ENCODE measurements around the gene PLEK2. TPM values are rescaled to one million over a fixed set of nuclear protein-coding genes. Genes with fewer than 3 reads are reported as not detected.

The PLEK2 gene
- total and polyA plus RNA-seq, 2 experiments from 2014 or later: 1.0 to 2.2 TPM

GRCh38 chr14:67421356-67422224 is 9.6 kb upstream of the PLEK2 start (continued):
- TF ChIP-seq ZNF462 (CRISPR knock-in tag; IDR thresholded peaks at IDR 0.05): no peak
- no peak for TF ChIP-seq EZH2 (IDR thresholded peaks at IDR 0.05; ENCODE audit: low read depth, unreplicated experiment)
- no peak for TF ChIP-seq STAT1 (IDR thresholded peaks at IDR 0.05; ENCODE audit: unreplicated experiment)
- no peak for TF ChIP-seq ZNF114 (CRISPR knock-in tag; IDR thresholded peaks at IDR 0.05)
- no peak for TF ChIP-seq ZNF331 (CRISPR knock-in tag; IDR thresholded peaks at IDR 0.05; ENCODE audit: low read depth)
- no peak for TF ChIP-seq REST (IDR thresholded peaks at IDR 0.05; ENCODE audit: unreplicated experiment)
- TF ChIP-seq CREB1 (CRISPR knock-in tag; IDR thresholded peaks at IDR 0.05; ENCODE audit: low read depth): no peak
- TF ChIP-seq NANOG (IDR thresholded peaks at IDR 0.05; ENCODE audit: borderline replicate concordance): no peak
